Hepatocyte (in vitro differentiated cells): Measurements from ENCODE around the gene SERGEF. TPM values are rescaled to one million over a fixed set of nuclear protein-coding genes. Genes with fewer than 3 reads are reported as not detected.

Experiments
- DNase-seq: peaks from one replicate; pipeline ENCODE4 v3.0.0-alpha.2; 2016; ENCODE audit warnings: low spot score
- H2AFZ ChIP-seq: fragments of 200-600 bp; sonication (generic); 2 replicates; pipeline ENCODE4 v1.6.0; 2016; ENCODE audit warnings: antibody characterized with exemption, mild to moderate bottlenecking
- H3K27ac ChIP-seq: fragments of 200-600 bp; sonication (generic); 2 replicates; pipeline ENCODE4 v1.5.1; 2016; ENCODE audit warnings: mild to moderate bottlenecking
- H3K27me3 ChIP-seq: fragments of 200-600 bp; sonication (generic); 2 replicates; pipeline ENCODE4 v1.6.1; 2016
- H3K36me3 ChIP-seq: fragments of 200-600 bp; sonication (generic); replicated peaks from 2 replicates; pipeline ENCODE4 v1.5.1; 2016; ENCODE audit warnings: low read depth; ENCODE audit not compliant: insufficient read depth
- H3K4me1 ChIP-seq: fragments of 200-600 bp; sonication (generic); 2 replicates; pipeline ENCODE4 v1.5.1; 2016; ENCODE audit warnings: mild to moderate bottlenecking, moderate library complexity; ENCODE audit not compliant: insufficient read depth
- H3K4me2 ChIP-seq: fragments of 200-600 bp; sonication (generic); 2 replicates; pipeline ENCODE4 v1.6.0; 2016
- H3K4me3 ChIP-seq: fragments of 200-600 bp; sonication (generic); 2 replicates; pipeline ENCODE4 v1.5.1; 2016; ENCODE audit warnings: mild to moderate bottlenecking
- H3K79me2 ChIP-seq: fragments of 200-600 bp; sonication (generic); 2 replicates; pipeline ENCODE4 v1.6.0; 2017; ENCODE audit warnings: mild to moderate bottlenecking
- H3K9me2 ChIP-seq: fragments of 200-600 bp; sonication (generic); replicated peaks from 2 replicates; pipeline ENCODE4 v1.6.0; 2017; ENCODE audit warnings: mild to moderate bottlenecking; ENCODE audit not compliant: insufficient read depth
- H3K9me3 ChIP-seq: fragments of 200-600 bp; sonication (generic); 2 replicates; pipeline ENCODE4 v1.5.1; 2016; ENCODE audit warnings: low read depth, mild to moderate bottlenecking
- H4K20me1 ChIP-seq: fragments of 200-600 bp; sonication (generic); 2 replicates; pipeline ENCODE4 v1.6.0; 2016; ENCODE audit warnings: mild to moderate bottlenecking; ENCODE audit not compliant: insufficient read depth, poor library complexity, severe bottlenecking
- CTCF ChIP-seq: fragments of 200-600 bp; sonication (generic); IDR thresholded peaks from 2 replicates; pipeline ENCODE4 v1.5.1; 2016; ENCODE audit warnings: antibody characterized with exemption, mild to moderate bottlenecking; ENCODE audit not compliant: poor library complexity
- EZH2 ChIP-seq: fragments of 200-600 bp; sonication (generic); IDR thresholded peaks from 2 replicates; pipeline ENCODE4 v1.6.1; 2016; ENCODE audit warnings: antibody characterized with exemption, mild to moderate bottlenecking, borderline replicate concordance
- EZH2phosphoT487 ChIP-seq: fragments of 200-600 bp; sonication (generic); IDR thresholded peaks from one replicate; pipeline ENCODE4 v1.6.1; 2018; ENCODE audit warnings: antibody characterized with exemption, mild to moderate bottlenecking, low read depth, moderate library complexity; ENCODE audit not compliant: unreplicated experiment, severe bottlenecking
- WGBS: methylation state at CpG from one replicate; pipeline ENCODE4 v1.1.6; 2016; ENCODE audit warnings: low lambda C conversion rate; ENCODE audit errors: missing lambda C conversion rate; 5-methylcytosine and 5-hydroxymethylcytosine counted together
- polyA plus RNA-seq: library from polyadenylated mRNA; unstranded; fragments of >200 nt; fragmentation: Nextera tagmentation; extraction: Ambion mirVana; gene quantifications from 2 replicates; pipeline ENCODE4 v1.2.1, GENCODE V29; 2016
- total RNA-seq: library from RNA; depleted of rRNA; stranded (reverse); fragments of >200 nt; gene quantifications from 2 replicates; pipeline ENCODE4 v1.2.3, GENCODE V29; 2014

SERGEF gene
- total and polyA plus RNA-seq, 2 experiments from 2014 or later, result 21.7 to 28.7 TPM

DNA sequence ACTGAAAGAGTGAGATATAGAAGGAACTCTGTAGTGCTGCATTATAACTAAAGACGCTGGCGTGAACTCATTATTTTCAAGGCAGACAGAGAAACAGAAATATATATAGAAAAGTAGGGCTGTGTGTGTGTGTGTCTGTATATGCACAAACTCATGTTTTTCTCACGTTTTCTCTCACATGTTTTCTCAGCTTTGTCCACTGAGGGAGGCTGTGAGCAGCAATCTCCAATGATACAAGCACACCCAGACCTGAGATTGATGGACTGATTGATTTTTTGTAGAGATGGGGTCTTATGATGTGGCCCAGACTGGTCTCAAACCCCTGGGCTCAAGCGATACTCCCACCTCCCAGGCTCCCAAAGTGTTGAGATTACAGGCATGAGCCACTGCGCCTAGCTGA lies 122.5 kb downstream of the SERGEF start:
- H4K20me1 ChIP-seq, result no peaks in the 10 kb centered on the region
- no peak for DNase-seq
- H3K4me1 ChIP-seq, result no peaks in the 10 kb centered on the region
- no peaks in the 10 kb centered on the region for H3K36me3 ChIP-seq
- no peak for TF ChIP-seq EZH2
- TF ChIP-seq CTCF, result no peak
- TF ChIP-seq EZH2phosphoT487, result no peak
- no peaks in the 10 kb centered on the region for H3K27me3 ChIP-seq
- H3K9me2 ChIP-seq, result no peaks in the 10 kb centered on the region
- WGBS, result 91% methylated on average over 5 of the region's 5 CpGs
- no peak overlapping the region for H3K4me2 ChIP-seq
- H3K79me2 ChIP-seq, result no peaks in the 10 kb centered on the region
- H3K9me3 ChIP-seq, result no peaks in the 10 kb centered on the region
- H3K27ac ChIP-seq, result no peak overlapping the region
- H3K4me3 ChIP-seq, result no peak overlapping the region
- H2AFZ ChIP-seq, result no peak overlapping the region

- Histone ChIP-seq H3K4me3 (no peak overlapping the region), H3K79me2 (no peaks in the 10 kb centered on the region), H3K4me1 (no peaks in the 10 kb centered on the region), H3K9me3 (no peaks in the 10 kb centered on the region), H3K4me2 (no peak overlapping the region), H3K27me3 (no peaks in the 10 kb centered on the region), H4K20me1 (no peaks in the 10 kb centered on the region), H2AFZ (no peak overlapping the region), H3K36me3 (no peaks in the 10 kb centered on the region), H3K9me2 (no peaks in the 10 kb centered on the region), H3K27ac (no peak overlapping the region)
- TF ChIP-seq CTCF (no peak), EZH2phosphoT487 (no peak)
- DNase-seq, result no peak
- WGBS, result 67% methylated on average over 11 of the region's 11 CpGs
These were observed 125.1 kb downstream of the SERGEF start for GRCh38 chr11:17887779-17888178.

DNA sequence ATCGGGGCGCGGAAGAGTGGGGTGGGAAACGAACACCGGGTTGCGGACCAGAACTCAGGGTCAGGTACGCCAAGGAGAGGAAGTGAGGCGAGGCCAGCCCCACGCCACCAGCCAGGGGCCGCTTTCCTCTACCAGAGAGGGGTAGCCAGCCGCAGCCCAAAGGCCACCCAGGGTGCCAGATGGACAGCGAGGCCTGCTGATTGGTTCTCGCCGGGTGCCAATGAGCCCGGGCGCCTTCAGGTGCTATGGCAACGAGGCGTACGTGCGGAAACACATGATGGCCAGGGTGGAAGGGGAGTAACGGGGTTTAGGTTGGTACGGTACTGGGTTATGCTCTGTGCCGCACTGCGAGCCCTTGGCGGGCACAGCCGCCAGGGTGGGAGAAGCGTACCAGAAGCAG lies 128.9 kb downstream of the SERGEF start:
- Histone ChIP-seq H3K79me2 (no peaks in the 10 kb centered on the region), H3K4me2 (no peak overlapping the region), H4K20me1 (no peaks in the 10 kb centered on the region), H3K9me3 (no peaks in the 10 kb centered on the region), H3K27ac (no peak overlapping the region), H3K9me2 (no peaks in the 10 kb centered on the region), H3K4me3 (no peak overlapping the region), H2AFZ (no peak overlapping the region), H3K27me3 (no peaks in the 10 kb centered on the region), H3K4me1 (no peaks in the 10 kb centered on the region), H3K36me3 (no peaks in the 10 kb centered on the region)
- TF ChIP-seq EZH2 (no peak), CTCF (no peak), EZH2phosphoT487 (no peak)
- 96% methylated on average over 25 of the region's 27 CpGs for WGBS
- no peak for DNase-seq

- no peak for DNase-seq
- Histone ChIP-seq H2AFZ (no peak overlapping the region), H3K4me1 (no peaks in the 10 kb centered on the region), H3K4me3 (no peak overlapping the region), H3K9me3 (no peaks in the 10 kb centered on the region), H3K79me2 (no peaks in the 10 kb centered on the region), H3K9me2 (no peaks in the 10 kb centered on the region), H3K36me3 (no peaks in the 10 kb centered on the region), H3K27me3 (no peaks in the 10 kb centered on the region), H4K20me1 (no peaks in the 10 kb centered on the region), H3K27ac (no peak overlapping the region), H3K4me2 (no peak overlapping the region)
- TF ChIP-seq EZH2, result no peak
- TF ChIP-seq CTCF, result no peak
- TF ChIP-seq EZH2phosphoT487, result no peak
- 92% methylated on average over 3 of the region's 3 CpGs for WGBS
These were observed 129.8 kb downstream of the SERGEF start for GRCh38 chr11:17883057-17883456.
